Loucy (cell line): Measurements from ENCODE around the gene CD80.

Source experiments
- EZH2phosphoT487 ChIP-seq: fragments of 200-600 bp; IDR thresholded peaks from 2 replicates; pipeline ENCODE4 v1.6.1; 2018; ENCODE audit warnings: antibody characterized with exemption, mild to moderate bottlenecking, moderate library complexity, borderline replicate concordance
- TF ChIP-seq, protein P1 (sequence below): fragments of 200-600 bp; sonication (generic); conservative IDR thresholded peaks from 2 replicates; pipeline ENCODE4 v1.5.1; 2014; ENCODE audit warnings: mild to moderate bottlenecking, antibody characterized with exemption, low read length

DNA sequence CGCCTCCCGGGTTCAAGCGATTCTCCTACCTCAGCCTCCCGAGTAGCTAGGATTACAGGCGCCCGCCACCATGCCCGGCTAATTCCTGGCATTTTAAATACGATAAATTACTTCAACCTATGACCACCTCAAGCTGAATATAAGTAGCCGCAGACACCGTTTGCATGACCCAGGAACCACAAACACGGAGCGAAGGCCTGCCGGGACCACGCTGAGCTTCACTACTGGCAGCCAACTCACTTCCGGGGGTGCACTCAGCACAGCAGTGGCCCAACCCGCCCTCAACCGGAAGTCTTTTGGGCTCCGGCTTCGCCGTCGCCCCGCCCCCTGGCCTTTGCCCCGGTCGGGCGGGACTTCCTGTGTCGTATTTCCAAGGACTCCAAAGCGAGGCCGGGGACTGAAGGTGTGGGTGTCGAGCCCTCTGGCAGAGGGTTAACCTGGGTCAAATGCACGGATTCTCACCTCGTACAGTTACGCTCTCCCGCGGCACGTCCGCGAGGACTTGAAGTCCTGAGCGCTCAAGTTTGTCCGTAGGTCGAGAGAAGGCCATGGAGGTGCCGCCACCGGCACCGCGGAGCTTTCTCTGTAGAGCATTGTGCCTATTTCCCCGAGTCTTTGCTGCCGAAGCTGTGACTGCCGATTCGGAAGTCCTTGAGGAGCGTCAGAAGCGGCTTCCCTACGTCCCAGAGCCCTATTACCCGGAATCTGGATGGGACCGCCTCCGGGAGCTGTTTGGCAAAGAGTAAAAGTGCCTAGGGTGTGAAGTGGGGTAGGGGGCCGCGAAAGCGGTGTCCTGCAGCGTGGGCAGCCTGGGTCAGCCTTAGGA lies 61.0 kb downstream of the CD80 start, which contains the start of gene TIMMDC1:
- TF ChIP-seq, protein P1, sequence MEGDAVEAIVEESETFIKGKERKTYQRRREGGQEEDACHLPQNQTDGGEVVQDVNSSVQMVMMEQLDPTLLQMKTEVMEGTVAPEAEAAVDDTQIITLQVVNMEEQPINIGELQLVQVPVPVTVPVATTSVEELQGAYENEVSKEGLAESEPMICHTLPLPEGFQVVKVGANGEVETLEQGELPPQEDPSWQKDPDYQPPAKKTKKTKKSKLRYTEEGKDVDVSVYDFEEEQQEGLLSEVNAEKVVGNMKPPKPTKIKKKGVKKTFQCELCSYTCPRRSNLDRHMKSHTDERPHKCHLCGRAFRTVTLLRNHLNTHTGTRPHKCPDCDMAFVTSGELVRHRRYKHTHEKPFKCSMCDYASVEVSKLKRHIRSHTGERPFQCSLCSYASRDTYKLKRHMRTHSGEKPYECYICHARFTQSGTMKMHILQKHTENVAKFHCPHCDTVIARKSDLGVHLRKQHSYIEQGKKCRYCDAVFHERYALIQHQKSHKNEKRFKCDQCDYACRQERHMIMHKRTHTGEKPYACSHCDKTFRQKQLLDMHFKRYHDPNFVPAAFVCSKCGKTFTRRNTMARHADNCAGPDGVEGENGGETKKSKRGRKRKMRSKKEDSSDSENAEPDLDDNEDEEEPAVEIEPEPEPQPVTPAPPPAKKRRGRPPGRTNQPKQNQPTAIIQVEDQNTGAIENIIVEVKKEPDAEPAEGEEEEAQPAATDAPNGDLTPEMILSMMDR: no peak
- TF ChIP-seq EZH2phosphoT487: no peak
